MV-4-11 (cell line): ENCODE measurements around the gene STAB2.
A peak's percentile ranks its signal among the peaks of the same experiment; 100 is the strongest.

ENCODE experiments used
- DNase-seq: peaks from one replicate; lab custom pipeline; 2025; lab: John Stamatoyannopoulos, UW

Gene STAB2

DNA sequence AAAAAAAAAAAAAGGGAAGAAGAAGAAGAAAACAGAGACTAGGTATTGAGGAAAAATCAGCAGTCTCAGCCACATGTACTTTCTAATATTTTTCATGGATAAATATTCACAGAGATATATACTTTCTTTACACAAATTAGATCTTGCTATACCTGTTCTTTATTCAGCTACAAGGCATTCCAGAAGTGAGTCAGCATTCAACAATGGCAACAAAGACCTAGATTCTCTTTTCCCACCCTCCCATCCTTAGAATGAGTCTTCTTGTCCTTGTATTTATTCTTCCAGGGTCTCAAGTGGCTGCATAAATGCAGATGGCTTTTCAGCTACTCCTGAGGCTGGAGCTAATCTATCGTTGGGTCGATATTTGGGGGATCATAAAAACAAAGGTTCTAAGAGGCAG lies 160.9 kb downstream of the STAB2 start:
- no peak for DNase-seq

DNA sequence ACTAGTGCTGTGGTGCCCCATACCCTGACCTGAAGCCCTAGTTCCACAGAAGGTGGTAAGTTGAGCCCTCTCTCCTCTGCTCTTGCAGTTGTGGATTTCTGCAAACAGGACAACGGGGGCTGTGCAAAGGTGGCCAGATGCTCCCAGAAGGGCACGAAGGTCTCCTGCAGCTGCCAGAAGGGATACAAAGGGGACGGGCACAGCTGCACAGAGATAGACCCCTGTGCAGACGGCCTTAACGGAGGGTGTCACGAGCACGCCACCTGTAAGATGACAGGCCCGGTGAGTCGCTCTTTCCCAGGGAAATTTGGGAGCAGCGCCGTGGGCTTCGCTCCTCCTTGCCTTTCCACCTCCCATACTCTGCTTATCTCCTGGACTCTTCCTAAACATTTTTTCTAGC lies 161.8 kb downstream of the STAB2 start:
- no peak for DNase-seq

DNA sequence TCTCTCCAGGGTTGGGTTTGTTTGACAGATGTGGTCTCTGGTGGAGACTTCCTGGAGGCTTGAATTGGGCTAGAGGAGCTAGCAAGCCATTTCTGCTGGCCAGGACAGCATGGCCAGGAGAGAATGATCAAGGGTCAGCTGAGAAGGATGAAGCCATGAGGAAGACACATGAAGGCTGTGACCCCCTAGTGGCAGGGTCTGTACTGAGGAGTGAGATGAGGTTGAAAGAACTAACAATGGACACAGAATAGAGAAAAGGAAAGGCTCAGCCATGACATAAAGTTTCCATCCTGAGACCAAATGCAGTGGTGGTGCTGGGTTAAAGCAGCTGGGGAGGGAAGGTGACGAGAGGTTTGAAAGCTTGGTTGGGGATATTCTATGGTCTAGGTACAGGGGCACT lies 164.1 kb downstream of the STAB2 start:
- DNase-seq: no peak

DNA sequence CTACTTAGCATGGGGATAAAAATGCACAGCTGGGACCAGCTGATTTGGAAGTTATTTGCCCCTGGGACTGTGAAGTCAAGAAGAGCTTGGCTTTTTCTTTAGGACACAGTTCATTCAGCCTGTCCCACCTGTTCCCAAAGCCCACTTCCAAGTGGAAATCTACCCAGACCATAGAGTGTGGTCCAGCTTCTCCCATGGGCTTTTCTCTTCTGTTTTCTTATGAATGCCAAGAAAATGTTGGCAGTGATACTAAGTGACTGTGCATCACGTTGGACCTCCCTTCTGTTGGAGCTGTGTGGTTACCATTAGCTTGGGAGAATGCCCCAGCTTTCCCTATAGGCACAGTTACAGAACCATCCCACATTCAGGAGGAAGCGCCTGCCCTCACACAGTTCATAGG lies 164.5 kb downstream of the STAB2 start:
- peak; percentile 55 for DNase-seq

DNA sequence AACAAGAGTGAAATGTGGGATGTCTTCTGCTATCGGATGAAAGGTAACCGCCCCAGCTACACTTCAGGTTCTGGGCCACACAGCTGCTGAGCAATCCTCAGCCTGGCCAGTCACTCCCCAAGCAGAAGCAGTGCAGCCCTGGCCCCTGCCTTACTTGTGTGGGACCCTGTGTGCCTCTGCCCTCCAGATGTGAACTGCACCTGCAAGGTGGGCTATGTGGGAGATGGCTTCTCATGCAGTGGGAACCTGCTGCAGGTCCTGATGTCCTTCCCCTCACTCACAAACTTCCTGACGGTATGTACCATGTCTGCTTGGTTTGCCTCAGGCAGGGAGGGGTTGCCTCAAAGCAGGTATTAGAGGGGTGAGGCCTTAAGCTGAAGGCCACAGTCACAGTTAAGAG lies 168.4 kb downstream of the STAB2 start:
- DNase-seq: no peak

DNA sequence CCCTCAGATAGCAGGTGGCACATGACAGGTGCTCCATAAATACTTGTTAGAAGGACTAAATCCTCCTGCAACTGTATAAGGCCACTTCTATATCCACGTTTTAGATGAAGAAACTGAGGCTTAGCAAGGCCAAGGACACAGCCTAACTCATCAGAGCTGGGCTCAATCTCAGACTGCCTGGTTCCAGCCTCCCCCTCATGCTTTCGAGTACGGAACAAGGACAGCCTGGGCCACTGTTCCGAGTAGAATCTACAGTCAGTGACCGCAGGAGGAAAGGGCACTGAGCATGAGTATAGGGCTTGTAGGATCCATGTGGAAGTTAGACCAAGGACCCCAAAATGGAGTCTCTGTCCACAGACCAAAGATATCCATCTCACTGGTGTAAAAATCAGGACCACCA lies 169.4 kb downstream of the STAB2 start:
- no peak for DNase-seq

DNA sequence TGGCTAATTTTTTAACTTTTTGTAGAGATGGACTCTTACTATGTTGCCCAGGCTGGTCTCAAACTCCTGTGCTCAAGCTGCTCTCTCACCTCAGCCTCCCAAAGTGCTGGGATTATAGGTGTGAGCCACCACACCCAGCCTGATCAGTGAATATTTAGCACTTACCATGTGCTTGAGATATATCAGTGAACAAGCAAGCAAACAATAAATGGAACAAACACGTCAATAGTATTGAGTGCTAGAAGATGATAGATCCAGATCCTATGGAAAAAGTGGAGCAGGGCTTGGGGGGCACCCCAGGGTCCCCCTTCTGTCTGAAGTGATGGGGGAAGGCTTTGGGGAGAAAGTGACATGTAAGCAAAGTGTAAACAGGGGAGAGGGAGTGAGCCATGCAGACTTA lies 170.2 kb downstream of the STAB2 start:
- no peak for DNase-seq

DNA sequence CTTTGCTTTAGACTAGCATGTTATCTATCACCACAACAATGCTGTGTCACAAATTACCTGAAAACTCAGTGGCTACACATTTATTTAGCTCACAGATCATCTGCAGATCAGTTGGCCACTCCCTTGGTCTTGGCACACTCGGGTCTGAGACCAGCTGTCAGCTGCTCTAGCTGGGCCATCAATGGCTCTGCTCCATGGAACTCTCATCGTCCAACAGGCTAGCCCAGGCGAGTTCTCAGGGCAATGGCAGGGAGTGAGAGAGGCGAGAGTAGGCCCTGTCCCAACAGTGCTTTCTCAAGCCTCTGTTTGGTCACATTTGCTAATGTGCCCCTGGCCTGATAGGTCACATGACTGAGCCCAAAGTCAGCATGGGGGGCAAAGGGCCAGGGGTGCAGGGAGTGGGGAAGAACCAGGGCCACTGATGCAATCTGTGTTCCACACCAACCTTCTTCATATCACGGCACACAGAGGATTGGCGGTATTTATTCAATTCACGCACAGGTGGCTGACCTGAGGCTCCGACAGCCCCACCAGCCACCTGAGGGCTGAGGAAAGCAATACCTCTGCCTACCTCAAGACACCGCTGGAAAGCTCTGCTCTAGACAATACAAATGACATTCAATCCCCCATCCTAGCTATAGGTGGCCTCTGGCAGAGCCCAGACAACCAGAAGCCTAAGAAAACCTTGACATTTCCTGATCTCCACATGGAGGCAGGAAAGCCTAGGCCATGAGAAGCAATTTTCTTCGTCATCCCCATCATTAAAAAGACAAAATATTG lies 171.4 kb downstream of the STAB2 start:
- DNase-seq: no peak

DNA sequence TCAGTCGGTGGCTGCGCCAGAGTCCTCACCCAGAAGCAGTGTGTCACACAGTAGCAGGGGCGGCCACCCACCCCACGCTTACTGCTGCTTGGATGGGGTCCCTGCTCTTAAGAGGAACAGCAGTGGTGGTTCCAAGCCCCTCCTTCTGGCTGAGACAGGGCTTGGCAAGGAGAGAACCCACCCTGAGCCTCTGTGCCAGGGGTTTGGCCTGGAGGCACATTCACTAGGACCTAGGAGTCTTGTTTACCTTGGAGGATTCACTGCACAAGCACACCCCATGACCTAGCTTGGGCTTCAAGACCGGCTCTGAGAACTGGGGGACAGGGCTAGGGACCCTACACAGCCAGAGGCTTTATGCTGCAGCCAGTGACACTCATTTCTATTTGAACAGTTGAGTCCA lies 175.4 kb downstream of the STAB2 start:
- no peak for DNase-seq

DNA sequence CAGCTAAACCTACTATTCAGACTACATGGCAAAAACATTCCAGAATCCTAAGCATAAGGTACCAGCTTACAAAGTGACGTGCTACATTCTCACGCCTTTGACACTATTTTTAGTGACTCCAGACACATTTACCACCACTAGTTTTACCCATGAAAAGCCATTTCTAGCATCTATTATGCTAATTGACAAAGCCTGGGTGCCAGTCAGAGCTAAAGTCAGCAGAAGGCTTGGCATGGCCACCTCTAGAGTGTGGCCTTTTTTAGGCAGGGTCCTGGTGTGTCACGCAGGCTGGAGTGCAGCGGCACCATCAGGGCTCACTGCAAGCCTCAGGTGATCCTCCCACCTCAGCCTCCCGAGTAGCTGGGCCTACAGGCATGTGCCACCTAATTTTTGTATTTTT lies 178.2 kb downstream of the STAB2 start:
- DNase-seq: no peak

DNA sequence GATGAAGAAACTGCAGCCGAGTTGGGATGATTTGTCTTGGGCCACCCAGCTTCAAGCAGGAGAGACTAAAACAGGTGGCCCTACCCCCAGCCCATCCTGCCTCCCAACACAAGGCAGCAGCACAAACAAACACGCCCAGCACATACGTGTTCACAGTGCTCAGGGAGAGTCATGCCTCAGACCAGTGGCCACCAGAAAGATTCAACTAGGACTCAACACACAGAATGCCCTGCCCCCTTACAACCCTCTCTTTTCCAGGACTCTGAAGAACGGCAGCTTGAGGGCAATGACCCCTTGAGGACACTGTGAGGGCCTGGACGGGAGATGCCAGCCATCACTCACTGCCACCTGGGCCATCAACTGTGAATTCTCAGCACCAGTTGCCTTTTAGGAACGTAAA lies 179.0 kb downstream of the STAB2 start:
- DNase-seq: no peak

DNA sequence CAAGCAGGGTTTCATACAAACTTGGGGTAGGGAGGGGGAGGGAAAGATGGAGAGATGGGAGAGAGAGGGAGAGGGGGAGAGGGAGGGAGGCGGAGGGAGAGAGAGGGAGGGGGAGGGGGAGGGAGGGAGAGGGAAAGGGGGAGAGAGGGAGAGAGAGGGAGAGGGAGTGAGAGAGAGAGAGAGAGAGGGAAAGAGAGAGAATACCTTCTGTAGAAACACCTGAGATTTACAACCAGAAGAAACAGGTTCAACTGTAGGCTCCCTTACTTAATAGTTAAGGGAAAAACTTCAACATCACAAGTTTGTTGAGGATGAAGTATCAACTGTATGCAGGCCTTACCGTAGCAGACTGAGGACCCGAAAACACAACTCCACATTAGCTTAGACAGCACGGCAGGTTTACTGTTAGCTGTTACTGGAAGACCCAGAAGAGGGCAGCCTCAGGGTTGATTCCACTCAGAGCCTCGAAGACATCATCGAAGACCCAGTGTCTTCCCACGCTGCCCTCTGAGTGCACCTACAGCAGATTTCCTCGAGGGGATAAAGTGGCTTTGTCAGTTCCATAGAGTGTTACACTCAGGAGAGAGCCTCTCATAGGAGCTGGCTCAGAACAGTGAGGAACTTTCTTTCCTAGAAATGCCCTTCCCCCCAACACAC lies 181.5 kb downstream of the STAB2 start:
- DNase-seq: no peak

DNA sequence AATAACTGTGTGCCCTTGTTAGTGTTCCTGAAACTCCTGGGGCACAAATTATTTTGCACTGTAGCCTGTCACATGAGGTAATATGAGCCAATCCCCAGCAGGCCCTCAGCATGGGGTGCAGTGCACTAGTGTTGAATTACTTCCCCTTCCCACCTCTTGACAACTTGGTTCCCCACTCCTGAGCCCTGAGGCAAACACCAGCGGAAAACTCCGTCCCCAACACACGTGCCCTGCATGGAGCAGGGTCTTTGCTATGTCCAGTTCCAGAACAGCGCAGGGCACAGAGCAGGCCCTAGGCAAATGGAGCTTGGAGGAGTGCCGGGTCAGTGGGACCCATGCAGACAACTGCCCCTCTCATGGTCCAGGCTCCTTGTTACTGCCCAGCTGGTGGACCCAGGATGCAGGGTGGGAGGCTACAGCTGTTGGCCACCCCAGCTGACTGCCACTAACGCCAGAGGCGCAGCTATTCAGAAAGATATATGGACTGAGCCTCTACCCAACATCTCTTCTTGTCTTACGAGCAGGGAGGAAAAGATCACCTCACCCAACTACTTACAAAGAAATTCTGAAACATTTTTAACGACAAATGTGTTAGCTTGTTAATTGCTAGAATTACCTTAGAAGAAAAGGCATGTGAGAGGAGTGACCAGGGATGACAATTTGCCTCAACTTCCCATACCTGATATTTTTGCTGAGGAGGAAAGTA lies 182.3 kb downstream of the STAB2 start:
- peak; percentile 27 for DNase-seq

DNA sequence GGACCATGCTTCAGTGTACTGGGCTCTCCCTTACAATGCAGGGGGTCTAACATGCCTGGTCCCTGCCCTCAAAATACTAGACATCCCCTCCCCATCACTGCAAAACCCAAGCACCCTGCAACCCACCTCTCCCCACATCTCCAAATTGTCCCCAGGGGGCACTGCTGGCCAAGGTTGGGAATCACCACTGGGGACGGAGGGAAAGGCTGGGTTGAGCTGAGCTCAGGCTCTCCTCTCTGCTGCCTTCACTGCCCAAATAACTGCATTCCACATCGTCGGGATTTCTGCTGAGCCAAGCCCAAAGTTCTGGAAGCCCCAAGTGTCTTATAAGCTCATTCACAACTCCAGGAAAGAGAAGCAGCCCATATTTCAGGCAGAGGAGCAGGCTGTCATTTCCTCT lies 184.4 kb downstream of the STAB2 start:
- DNase-seq: peak; percentile 11

DNA sequence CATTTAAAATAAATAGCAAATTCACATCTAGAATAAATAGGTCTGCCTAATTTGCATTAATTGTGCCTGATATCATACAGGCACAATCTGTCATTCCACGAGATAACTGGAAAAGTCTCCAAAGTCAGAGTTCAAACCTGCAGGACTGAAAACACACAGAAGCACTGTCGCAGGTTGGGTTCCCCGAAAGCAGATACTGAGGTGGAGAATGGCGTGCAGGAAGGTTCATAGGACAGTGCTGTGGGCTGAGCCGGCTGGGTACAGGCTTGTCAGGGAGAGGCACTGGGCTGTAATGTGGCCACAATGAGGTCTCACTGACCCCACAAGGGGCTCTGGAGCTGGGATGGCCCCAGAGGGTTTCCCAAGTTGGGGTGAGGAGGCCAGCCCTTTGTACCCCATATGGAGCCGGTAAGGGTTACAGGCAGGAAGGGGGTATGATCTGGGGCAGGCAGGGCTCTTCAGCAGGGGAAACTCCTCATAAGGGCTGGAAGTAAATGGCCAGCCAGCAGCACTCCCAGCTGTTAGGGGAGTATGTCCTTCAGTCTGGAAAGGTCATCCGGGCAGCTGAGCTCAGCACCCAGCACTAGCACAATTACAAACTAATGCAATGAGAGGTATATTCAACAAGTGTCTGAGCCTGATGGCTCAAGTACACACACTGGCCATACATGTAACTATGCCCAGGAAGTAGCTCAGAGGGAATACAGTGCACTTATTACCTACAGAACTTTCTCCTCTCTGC lies 185.5 kb downstream of the STAB2 start:
- no peak for DNase-seq

DNA sequence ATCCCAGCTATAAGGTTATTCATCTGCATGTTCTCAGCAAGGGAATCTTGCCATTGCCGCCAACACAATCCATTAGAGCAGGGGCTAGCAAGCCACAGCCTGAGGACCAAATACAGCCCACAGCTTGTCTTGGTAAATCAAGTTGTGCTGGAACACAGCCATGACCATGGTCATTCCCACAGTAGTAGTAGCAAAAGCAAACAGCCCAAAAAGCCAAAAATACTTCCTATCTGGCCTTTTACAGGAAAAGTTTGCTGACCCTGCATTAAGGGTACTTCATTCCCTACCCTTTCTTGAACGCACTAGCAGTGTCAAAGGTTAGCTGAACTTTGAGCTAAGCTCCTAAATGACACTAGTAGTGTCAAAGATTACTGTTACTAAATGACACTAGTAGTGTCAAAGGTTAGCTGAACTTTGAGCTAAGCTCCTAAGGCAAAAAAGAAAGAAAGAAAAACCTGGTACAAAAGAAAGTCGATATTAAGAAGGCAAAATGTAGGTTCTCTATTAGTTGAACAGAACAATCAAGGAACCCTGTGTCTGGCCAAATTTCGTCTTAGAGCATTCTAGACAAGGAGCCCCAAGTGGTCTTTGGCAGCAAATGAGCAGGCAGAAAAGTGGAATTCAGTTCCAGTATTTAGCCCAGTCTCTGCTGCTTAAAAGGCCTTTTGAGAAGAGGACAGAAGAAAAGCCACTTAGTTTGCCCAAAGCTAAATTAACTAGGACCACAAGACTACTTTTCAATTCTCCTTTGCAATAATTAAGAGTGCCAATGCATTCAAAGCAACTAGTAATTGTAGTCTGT lies 186.2 kb downstream of the STAB2 start:
- DNase-seq: no peak

DNA sequence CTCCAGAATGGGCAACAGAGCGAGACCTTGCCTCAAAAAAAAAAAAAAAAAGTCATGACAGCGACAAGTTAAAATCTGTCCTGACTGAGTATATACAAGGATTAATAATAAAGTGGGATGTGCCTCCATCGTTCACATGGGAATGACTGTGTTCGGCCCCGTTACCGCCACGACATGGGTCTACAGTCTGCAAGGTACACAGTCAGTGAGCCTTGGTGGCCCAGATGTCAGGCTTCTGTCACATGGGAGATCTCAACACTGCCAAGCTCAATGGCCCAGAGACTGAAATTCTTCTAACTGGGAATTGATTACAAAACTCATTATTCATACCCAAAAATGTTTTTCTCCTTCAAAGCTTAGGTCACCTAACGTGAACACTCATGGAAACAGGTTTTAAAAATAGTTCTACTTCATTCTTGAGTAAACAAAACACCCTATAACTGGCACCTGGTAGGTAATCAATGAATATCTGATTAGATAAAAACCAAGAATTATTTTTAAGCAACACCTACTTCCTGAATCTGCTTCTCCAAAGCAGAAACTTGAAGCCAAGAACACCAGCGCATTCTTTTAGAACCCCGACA lies 188.0 kb downstream of the STAB2 start:
- DNase-seq: no peak

DNA sequence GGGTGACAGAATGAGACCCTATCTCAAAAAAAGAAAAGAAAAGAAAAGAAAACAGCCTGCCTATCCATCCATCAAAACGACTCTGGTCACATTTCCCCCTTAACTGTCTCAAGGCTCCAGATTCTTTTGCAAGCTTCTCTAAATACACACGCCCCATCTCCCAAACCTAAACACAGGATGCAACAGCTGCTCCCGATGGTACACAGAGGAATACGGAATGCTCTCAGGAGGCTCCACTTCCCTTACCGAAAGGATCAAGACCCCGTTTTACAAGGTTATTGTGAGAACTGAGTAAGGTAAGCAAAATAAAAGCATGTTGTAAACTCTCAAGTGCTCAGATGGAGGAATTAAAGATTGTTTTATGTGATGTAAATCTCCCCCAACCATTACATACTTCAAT lies 191.7 kb downstream of the STAB2 start:
- DNase-seq: no peak

DNA sequence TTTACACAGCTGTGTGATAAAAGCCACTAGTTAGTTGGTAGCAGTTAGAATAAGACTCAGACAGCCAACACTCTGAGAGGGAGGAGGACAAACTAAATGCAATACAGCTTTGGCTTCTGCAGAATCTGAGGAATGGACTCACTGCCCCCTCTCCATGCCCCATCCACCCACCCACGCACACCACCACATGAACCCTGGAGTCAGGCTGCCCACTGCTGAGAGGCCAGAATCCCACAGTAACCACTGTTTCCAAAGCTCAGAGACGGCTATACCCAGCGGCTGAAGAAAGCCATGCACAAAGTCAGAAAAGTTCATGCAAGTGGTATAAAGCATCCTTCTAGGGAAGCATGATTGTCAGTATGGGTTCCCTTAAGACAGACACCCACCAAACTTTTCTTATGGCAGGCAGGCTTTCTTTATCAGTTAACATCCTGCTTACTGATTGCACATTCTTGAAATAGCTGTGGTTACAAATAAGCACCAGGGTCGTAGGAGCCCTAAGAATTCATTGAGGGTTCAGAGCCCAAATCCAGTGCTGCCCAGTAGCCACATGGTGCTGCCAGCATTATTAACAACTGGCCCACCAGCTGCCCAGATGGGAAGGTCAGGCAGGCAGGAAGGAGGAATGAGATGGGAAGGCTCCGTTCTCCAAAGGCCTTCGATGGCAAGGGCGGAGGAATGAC lies 192.5 kb downstream of the STAB2 start:
- DNase-seq: no peak

DNA sequence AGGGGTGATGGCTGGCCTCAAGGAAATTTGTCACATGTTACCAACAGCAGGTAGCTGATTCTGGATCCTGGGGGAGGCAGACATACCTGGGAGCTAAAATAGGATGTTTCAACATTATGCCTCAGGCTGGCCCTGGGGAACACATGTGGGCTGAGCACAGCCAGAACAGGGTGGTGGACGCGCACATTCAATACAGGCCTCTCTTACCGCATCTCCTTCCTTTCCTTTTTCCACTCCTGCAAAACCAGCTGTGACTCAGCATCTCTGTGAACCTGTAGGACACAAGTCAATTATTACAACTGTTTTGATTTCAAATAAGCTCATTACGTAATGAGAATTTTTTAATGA lies 193.0 kb downstream of the STAB2 start:
- peak; percentile 19 for DNase-seq

DNA sequence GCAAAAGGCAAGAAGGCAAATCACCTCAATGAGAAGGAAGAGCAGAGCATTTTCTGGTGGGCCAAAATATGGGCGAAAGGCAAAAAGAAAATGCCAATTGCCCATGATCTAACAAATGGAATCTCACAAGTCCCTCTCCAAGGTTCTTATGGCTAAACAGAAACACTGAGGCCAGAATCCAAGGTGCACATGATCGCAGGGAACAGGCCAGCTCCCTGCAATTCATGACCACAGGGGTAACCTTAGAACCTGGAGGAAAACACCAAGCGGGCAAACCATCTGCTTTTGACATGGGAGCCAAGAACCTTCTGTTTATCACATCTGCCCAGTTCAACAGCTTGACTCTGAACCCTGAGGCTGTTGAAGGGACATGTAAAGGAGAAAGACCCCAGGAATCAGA lies 193.9 kb downstream of the STAB2 start:
- no peak for DNase-seq
